Measurements from ENCODE around the gene PEX14. TPM values are rescaled to one million over a fixed set of nuclear protein-coding genes. Genes with fewer than 3 reads are reported as not detected.

Gene PEX14
- total RNA-seq, 1 donor from 2014 or later, result 17.8 TPM

DNA sequence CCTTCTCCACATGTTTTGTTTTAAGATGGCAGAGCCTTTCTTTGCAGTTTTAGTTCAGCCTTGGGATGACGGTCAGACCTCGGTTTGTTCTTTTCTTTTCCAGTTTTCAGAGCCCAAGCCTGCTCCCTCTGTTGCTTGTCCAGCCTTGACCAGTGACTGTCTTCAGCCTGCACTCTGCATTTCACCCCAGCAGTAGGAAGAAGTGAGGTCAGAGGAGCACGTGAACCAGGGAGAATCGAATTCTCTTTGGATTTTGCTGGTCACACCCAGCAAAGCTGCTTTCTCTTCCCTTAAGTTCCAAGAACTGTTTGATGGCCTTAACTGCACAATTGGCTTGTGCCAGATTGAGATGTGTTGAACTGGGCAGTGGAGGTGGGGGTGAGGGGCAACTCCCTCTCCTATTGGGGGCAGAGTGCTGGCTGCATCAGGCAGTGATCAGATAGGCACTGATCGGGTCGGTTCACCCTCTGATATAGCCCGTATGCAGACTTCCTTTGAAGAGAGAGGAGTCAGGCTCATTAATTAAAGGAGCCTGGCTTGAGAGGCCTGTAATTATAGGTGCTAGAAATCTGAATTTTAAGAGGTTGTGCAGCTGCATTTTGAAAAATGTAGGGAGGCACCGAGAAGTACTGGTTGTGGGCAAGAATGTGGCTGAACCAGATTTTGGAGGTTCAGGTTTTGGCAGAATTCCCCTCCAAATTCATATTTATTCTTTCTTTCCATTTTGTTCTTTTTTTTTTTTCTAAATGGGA lies 42.4 kb downstream of the PEX14 start:
- Mint-ChIP-seq H3K4me3 (no peak overlapping the region), H3K9me3 (no peaks in the 10 kb centered on the region), H3K4me1 (peaks cover 19% of the 10 kb centered on the region), H3K36me3 (ENCODE audit: low read depth) (peaks cover 14% of the 10 kb centered on the region), H3K27me3 (no peaks in the 10 kb centered on the region), H3K27ac (no peak overlapping the region)
- DNase-seq (no peak), ATAC-seq (ENCODE audit: low read depth) (no peak)
- intact Hi-C loops (cut with micrococcal nuclease), result no loop called here
- ChIA-PET CTCF (no interaction called here), POLR2A (no interaction called here)
- TF ChIP-seq, protein P1, sequence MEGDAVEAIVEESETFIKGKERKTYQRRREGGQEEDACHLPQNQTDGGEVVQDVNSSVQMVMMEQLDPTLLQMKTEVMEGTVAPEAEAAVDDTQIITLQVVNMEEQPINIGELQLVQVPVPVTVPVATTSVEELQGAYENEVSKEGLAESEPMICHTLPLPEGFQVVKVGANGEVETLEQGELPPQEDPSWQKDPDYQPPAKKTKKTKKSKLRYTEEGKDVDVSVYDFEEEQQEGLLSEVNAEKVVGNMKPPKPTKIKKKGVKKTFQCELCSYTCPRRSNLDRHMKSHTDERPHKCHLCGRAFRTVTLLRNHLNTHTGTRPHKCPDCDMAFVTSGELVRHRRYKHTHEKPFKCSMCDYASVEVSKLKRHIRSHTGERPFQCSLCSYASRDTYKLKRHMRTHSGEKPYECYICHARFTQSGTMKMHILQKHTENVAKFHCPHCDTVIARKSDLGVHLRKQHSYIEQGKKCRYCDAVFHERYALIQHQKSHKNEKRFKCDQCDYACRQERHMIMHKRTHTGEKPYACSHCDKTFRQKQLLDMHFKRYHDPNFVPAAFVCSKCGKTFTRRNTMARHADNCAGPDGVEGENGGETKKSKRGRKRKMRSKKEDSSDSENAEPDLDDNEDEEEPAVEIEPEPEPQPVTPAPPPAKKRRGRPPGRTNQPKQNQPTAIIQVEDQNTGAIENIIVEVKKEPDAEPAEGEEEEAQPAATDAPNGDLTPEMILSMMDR (IDR thresholded peaks at IDR 0.05), result no peak

DNA sequence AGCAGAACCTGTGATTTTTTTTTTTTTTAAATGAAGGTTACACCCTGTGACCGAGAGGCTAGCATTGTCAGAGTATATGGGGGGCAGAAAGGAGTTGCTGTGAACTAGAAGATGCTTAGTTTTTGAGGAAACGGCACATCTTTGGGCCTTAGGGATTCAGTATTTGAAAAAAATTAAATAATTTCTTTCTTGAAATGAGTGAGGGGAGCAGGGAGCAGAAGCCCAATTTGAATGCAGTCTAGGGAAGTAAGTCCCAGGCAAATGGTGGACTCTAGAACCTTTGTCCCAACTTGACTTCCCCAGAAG lies 42.9 kb downstream of the PEX14 start:
- ChIA-PET CTCF (no interaction called here), POLR2A (no interaction called here)
- intact Hi-C loops (cut with micrococcal nuclease), result no loop called here
- peaks cover 16% of the 10 kb centered on the region for H3K4me1 Mint-ChIP-seq
- ATAC-seq (ENCODE audit: low read depth), result no peak
- no peak overlapping the region for H3K27ac Mint-ChIP-seq
- TF ChIP-seq, protein P1 (IDR thresholded peaks at IDR 0.05), result no peak
- H3K9me3 Mint-ChIP-seq, result no peaks in the 10 kb centered on the region
- H3K36me3 Mint-ChIP-seq (ENCODE audit: low read depth), result peaks cover 11% of the 10 kb centered on the region
- no peak overlapping the region for H3K4me3 Mint-ChIP-seq
- no peaks in the 10 kb centered on the region for H3K27me3 Mint-ChIP-seq
- DNase-seq, result no peak

DNA sequence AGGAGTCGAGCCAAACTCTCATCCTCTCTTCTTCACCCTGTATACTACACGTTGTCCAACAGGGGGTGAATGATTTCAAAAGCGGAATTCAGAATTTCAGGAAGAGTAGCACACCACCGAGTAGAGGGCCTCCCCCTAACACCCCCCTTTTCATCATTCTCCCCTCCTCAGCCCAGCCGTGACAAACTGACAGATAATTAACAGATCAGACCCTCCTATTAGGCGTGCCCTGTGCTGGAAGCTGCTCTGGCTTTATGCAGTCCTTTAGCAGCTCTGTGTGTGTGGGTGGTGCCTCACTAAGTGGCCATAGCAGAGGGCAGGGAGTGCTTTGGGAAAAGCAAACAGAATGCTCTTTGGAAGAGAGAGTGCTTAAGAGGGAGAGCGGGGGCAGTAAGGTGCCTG lies 44.3 kb downstream of the PEX14 start:
- H3K4me3 Mint-ChIP-seq, result no peak overlapping the region
- no peak overlapping the region for H3K27ac Mint-ChIP-seq
- H3K4me1 Mint-ChIP-seq, result peaks cover 16% of the 10 kb centered on the region
- ATAC-seq (ENCODE audit: low read depth) (no peak), DNase-seq (no peak)
- H3K36me3 Mint-ChIP-seq (ENCODE audit: low read depth), result peaks cover 12% of the 10 kb centered on the region
- intact Hi-C loops (cut with micrococcal nuclease), result no loop called here
- TF ChIP-seq, protein P1 (IDR thresholded peaks at IDR 0.05), result no peak
- ChIA-PET CTCF (no interaction called here), POLR2A (no interaction called here)
- H3K9me3 Mint-ChIP-seq, result no peaks in the 10 kb centered on the region
- no peaks in the 10 kb centered on the region for H3K27me3 Mint-ChIP-seq

DNA sequence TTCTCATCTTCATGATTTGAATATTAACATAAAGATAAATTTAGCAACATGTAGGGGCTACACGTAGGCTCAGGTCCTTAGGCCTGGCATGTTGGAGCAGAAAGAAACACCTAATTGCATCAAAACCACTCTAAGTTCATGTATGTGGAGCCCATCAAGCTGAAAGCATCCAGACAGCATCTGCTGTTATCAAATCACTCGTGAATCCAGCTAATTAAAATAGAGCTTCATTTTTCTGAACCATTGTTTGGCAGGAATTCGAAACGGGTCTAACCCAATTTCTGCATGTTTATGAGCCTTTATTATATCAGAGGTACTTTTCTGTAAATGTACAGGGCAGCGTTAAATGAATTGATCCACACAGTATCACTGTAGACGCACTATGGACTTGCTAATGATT lies 45.7 kb downstream of the PEX14 start:
- peaks cover 11% of the 10 kb centered on the region for H3K4me1 Mint-ChIP-seq
- intact Hi-C loops (cut with micrococcal nuclease), result no loop called here
- TF ChIP-seq, protein P1 (IDR thresholded peaks at IDR 0.05), result no peak
- ATAC-seq (ENCODE audit: low read depth) (no peak), DNase-seq (no peak)
- ChIA-PET CTCF (no interaction called here), POLR2A (interaction anchor here (1.1 kb wide), 1 partner anchor 10 kb away, joined by 5 read pairs; no protein-coding TSS in a partner anchor)
- H3K4me3 Mint-ChIP-seq, result no peak overlapping the region
- no peaks in the 10 kb centered on the region for H3K9me3 Mint-ChIP-seq
- no peaks in the 10 kb centered on the region for H3K27me3 Mint-ChIP-seq
- no peak overlapping the region for H3K27ac Mint-ChIP-seq
- peaks cover 15% of the 10 kb centered on the region for H3K36me3 Mint-ChIP-seq (ENCODE audit: low read depth)

DNA sequence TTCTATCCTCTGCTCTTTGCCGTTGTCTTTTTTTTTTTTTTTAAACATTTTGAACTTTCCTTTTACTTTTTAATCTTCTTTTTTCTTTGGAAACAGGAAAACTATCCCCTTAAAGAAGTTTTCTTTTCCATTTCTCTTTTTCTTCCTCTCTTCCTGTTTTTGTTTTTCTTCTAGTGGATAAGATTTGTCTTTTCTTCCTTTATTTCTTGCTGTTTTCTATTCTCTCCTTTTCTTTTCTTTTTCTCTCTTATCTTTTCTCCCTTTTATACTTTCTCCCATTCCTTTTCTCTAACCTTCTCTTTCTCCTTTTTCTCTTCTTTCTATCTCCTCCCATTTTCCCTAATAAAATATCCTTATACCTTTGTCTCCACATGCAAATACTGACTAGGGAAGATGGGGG lies 46.2 kb downstream of the PEX14 start:
- Mint-ChIP-seq H3K27ac (no peak overlapping the region), H3K36me3 (ENCODE audit: low read depth) (peaks cover 15% of the 10 kb centered on the region), H3K9me3 (no peaks in the 10 kb centered on the region), H3K4me1 (peaks cover 7% of the 10 kb centered on the region), H3K27me3 (no peaks in the 10 kb centered on the region), H3K4me3 (no peak overlapping the region)
- TF ChIP-seq, protein P1 (IDR thresholded peaks at IDR 0.05), result no peak
- DNase-seq (no peak), ATAC-seq (ENCODE audit: low read depth) (no peak)
- ChIA-PET POLR2A (no interaction called here), CTCF (no interaction called here)
- intact Hi-C loops (cut with micrococcal nuclease), result no loop called here
